Esophagus squamous epithelium (tissue), 5 donors: ENCODE results near the gene AKAP17A. TPM values are rescaled to one million over a fixed set of nuclear protein-coding genes. Genes with fewer than 3 reads are reported as not detected.
A peak's percentile ranks its signal among the peaks of the same experiment; 100 is the strongest.

ENCODE experiments used
- DNase-seq: peaks from one replicate; lab custom pipeline; 2025; lab: John Stamatoyannopoulos, UW
- H3K27ac ChIP-seq, 4 donors: fragments of 200-600 bp; sonication (generic); one replicate each; pipeline ENCODE4 v1.5.1; 2016 to 2019; ENCODE audit warnings: mild to moderate bottlenecking in 1 of 4
- H3K27me3 ChIP-seq, 4 donors: fragments of 200-600 bp; sonication (generic); 1 replicate in 3 of 4; 2 replicates in 1 of 4; pipeline versions ENCODE4 v1.5.1 to v1.6.0; 2017 to 2021; ENCODE audit warnings: antibody characterized with exemption in 1 of 4
- H3K36me3 ChIP-seq, 3 donors: fragments of 200-600 bp; sonication (generic); one replicate each; pipeline ENCODE4 v1.5.1; 2016 to 2019
- H3K4me1 ChIP-seq, 3 donors: fragments of 200-600 bp; sonication (generic); one replicate each; pipeline ENCODE4 v1.5.1; 2017 to 2019
- H3K4me3 ChIP-seq, 4 donors: fragments of 200-600 bp; sonication (generic); 1 replicate in 3 of 4; 2 replicates in 1 of 4; pipeline ENCODE4 v1.5.1; 2016 to 2019; ENCODE audit warnings: mild to moderate bottlenecking in 2 of 4, moderate library complexity in 1 of 4
- H3K9me3 ChIP-seq, 3 donors: fragments of 200-600 bp; sonication (generic); one replicate each; pipeline ENCODE4 v1.5.1; 2016 to 2019
- CTCF ChIP-seq, 6 experiments: fragments of 450-650 bp in 4 of 6; fragments of 200-600 bp in 2 of 6; sonication (generic) in 2 of 6; IDR thresholded peaks; one replicate each; pipeline ENCODE4 v1.5.1; 2016 to 2019; ENCODE audit warnings: antibody characterized with exemption in 6 of 6, mild to moderate bottlenecking in 4 of 6, moderate library complexity in 4 of 6
- POLR2A ChIP-seq, 4 donors: fragments of 450-650 bp; IDR thresholded peaks; one replicate each; pipeline ENCODE4 v1.6.1; 2017; ENCODE audit warnings: antibody characterized with exemption in 4 of 4, mild to moderate bottlenecking in 4 of 4, moderate library complexity in 3 of 4
- WGBS, 2 donors: methylation state at CpG; one replicate each; pipeline ENCODE4 v1.1.5; 2018; 5-methylcytosine and 5-hydroxymethylcytosine counted together
- intact Hi-C: fragments of 100-400 bp; cut with DNase I; formaldehyde crosslinking; loops from one replicate; pipeline ENCODE4 v1.15.0; 2022
- total RNA-seq, 4 donors: library from RNA; depleted of rRNA; stranded (reverse); fragments of >200 nt; gene quantifications; one replicate each; pipeline ENCODE4 v1.1.0, GENCODE V29; 2016
- donor health status: DM: yes; HTN: yes; CAD: no.

Gene AKAP17A
- 10 to 100 TPM; 16.2 to 38.7 (median 30.6) TPM for total RNA-seq

DNA sequence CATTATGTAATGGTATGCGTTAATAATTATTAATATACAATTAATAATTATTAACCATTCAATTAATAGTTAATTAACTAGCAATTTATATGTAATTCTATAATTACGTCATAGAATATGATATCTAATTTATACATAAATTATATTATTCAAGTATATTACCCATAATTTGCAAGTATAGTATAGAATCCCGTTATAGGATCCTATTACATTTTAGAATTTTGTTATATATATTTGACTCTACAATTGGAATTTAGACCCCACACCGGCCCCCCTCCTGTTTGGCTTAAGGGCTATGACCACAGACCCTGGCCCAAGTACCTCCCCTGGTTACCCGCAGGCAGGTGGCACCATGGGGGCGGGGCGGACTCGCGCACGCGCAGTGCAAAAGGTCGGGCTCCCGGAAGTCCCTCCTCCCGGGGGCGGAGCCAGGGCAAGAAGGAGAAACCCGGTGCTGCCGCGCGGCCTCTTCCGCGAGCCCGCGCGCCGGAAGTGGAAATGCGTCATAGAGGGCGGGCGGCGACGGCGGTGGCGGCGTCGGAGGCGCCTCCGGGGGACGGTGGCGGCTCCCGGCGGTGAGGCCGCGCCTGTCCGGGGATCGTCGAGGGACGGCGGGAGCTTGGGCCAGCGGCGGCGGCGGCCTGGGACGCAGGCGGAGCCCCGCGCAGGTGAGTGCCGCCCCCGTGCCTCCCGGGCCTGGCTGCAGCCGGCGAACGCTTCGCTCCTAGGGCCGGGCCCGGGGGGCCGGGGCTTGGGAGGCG lies at the start of gene AKAP17A:
AKAP17A (plus strand) TSS at position 503 of the 761 bp plus-strand sequence. CDS start 1,859 bp downstream, outside the sequence.
- intact Hi-C loops, result loop anchor here (10.0 kb wide), 1 partner anchor 136 kb away; the partner anchor contains the start of gene ASMTL
- TF ChIP-seq CTCF (IDR thresholded peaks at IDR 0.05) (peak in 3 of 6 experiments; percentile 8 to 57 (median 11)), POLR2A (IDR thresholded peaks at IDR 0.05) (peak in 3 of 4 donors; percentile 80 to 87 (median 82))
- H3K27ac ChIP-seq, result peak within 1 kb of the TSS; percentile 89 to 96 (median 90)
- H3K36me3 ChIP-seq, result peaks cover 23 to 32% (median 28%) of the 10 kb centered on the region in 3 donors
- WGBS, 2 donors, result 5 to 12% methylated on average over 9 to 20 of the region's 66 CpGs
- peak; percentile 66 for DNase-seq
- H3K4me3 ChIP-seq, result peak within 1 kb of the TSS; percentile 85 to 97 (median 94)
- H3K4me1 ChIP-seq, result peaks cover 10 to 37% (median 11%) of the 10 kb centered on the region in 3 donors
- H3K27me3 ChIP-seq, result no peaks in the 10 kb centered on the region
- no peaks in the 10 kb centered on the region for H3K9me3 ChIP-seq

DNA sequence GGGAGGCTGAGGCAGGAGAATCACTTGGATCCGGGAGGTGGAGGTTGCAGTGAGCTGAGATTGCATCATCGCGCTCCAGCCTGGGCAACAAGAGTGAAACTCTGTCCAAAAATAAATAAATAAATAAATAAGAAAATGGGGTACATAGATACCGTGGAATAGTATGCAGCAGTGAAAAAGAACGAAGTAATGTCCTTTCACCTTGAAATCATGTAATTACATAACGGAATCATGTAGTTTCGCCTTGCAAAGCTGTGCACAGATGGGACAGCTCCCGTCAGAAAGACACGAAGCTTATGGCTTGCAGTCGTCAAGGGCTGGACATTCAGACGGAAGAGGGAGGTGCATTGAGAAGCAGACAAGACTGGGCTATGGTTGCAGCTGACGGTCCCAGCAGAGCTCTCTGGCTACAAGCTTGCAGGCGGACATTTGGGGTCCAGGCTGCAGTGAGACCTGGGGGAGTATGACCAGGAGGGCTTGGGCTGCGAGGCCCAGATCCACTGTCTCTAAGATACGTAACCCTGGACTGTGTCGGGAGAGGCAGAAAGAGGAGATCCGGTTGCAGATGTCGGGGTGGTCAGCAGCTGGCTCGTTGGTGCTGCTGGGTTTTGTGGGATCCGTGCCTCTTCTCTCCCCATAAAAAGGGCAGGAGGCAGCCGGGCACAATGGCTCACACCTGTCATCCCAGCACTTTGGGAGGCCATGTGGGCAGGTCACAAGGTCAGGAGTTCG lies 48.2 kb upstream of the AKAP17A start:
- Histone ChIP-seq H3K4me1 (no peaks in the 10 kb centered on the region), H3K9me3 (no peaks in the 10 kb centered on the region), H3K27me3 (no peaks in the 10 kb centered on the region), H3K27ac (no peak overlapping the region), H3K4me3 (no peak overlapping the region), H3K36me3 (no peaks in the 10 kb centered on the region)
- no peak for DNase-seq
- intact Hi-C loops, result no loop called here
- TF ChIP-seq POLR2A (IDR thresholded peaks at IDR 0.05) (no peak), CTCF (IDR thresholded peaks at IDR 0.05) (no peak)
- WGBS, 2 donors, result 92 to 94% methylated on average over 19 to 22 of the region's 22 CpGs

GRCh38 chrX:1545776-1546408 lies 45.5 kb upstream of the AKAP17A start:
- Histone ChIP-seq H3K27me3 (no peaks in the 10 kb centered on the region), H3K4me3 (no peak overlapping the region), H3K9me3 (no peaks in the 10 kb centered on the region), H3K36me3 (no peaks in the 10 kb centered on the region), H3K27ac (no peak overlapping the region), H3K4me1 (no peaks in the 10 kb centered on the region)
- 64 to 88% methylated on average over 2 of the region's 2 CpGs for WGBS, 2 donors
- no peak for DNase-seq
- no peak for TF ChIP-seq CTCF (IDR thresholded peaks at IDR 0.05)
- TF ChIP-seq POLR2A (IDR thresholded peaks at IDR 0.05), result no peak
- intact Hi-C loops, result no loop called here

DNA sequence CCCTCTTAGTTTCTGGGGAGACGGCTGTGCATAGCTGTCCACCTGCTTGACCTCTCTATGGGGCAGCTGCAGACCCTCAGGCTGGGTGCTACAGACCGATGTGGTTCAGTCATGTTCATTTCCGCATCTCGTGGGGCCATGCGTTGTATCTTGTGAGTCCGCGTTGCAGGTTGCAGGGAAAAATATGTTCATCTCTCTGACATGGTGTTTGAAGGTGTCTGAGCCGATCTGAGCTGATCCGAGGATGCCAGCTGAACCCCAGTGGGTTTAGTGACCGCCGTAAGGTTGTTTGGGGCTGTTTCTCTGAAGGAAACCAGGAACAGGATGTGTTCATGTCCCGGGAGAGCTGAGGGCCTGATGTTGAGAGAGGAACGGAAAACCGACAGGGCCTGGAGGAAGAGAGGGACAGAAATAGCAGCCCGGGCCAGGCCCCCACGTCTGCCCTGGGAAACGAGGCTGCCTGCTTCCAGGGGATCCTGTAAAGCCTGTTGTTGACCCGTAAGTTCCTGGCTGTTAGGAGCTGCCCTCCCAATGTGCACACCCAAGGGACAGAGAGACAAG lies 44.6 kb upstream of the AKAP17A start:
- WGBS, 2 donors, result 75 to 97% methylated on average over 6 to 18 of the region's 18 CpGs
- no peaks in the 10 kb centered on the region for H3K9me3 ChIP-seq
- H3K27ac ChIP-seq, result peak overlapping the region in 2 of 4 donors; percentile 21 to 39
- H3K27me3 ChIP-seq, result no peaks in the 10 kb centered on the region
- no peaks in the 10 kb centered on the region for H3K36me3 ChIP-seq
- H3K4me3 ChIP-seq, result no peak overlapping the region
- TF ChIP-seq CTCF (IDR thresholded peaks at IDR 0.05) (no peak), POLR2A (IDR thresholded peaks at IDR 0.05) (no peak)
- intact Hi-C loops, result no loop called here
- no peak for DNase-seq
- no peaks in the 10 kb centered on the region for H3K4me1 ChIP-seq
